Measurements from ENCODE around the gene SHISAL2A. TPM values are rescaled to one million over a fixed set of nuclear protein-coding genes. Genes with fewer than 3 reads are reported as not detected.

SHISAL2A gene
- total RNA-seq, 1 experiment from 2014 or later, result 0.26 TPM

DNA sequence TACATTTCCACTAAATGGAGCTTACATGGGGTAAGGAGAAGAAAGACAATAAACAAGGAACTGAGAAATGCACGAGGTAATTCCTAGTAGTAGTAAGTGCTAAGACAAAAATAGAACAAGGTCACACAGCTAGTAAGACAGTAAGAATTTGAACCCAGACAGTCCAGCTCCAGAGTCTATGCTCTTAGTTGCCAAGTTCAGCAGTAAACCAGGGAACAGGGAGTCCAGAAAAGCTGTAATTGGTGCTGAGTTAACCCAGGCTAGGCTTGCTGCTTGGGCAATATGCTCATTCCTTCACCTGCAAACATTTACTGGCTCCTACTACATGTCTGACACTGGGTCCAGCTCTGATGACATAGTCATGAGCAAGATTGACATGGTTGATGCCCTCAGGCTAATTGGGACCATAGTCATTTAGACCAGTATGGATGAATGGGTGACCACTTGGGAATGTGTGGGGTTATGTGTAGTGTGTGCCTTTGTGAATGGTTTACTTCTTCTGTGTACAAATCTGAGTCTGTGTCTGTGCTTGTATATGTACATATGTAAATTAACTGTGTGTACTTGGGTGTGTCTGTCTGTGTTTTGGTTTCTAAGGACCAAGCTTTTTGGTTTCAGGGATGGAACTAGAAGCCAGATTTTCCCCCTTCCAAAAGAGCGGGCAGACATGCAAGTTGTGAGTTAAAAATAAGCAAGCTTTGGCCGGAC is 28.8 kb upstream of the SHISAL2A start:
- intact Hi-C loops (cut with micrococcal nuclease), result no loop called here
- Mint-ChIP-seq H3K36me3 (ENCODE audit: insufficient read depth, unreplicated experiment) (no peaks in the 10 kb centered on the region), H3K27ac (ENCODE audit: low read depth, unreplicated experiment) (peak overlapping the region; percentile 25), H3K27me3 (ENCODE audit: insufficient read depth, unreplicated experiment) (no peaks in the 10 kb centered on the region), H3K4me1 (ENCODE audit: insufficient read depth, unreplicated experiment) (peaks cover 10% of the 10 kb centered on the region), H3K9me3 (ENCODE audit: unreplicated experiment) (no peaks in the 10 kb centered on the region), H3K4me3 (ENCODE audit: unreplicated experiment) (no peak overlapping the region)
- CTCF ChIA-PET, result interaction anchor here (0.7 to 1.1 kb wide), 2 partner anchors 21 to 30 kb away, joined by 3 read pairs; no protein-coding TSS in a partner anchor
- no TSS peak for BruUV-seq (replicated peaks)
- POLR2A ChIA-PET, result interaction anchor here (0.8 to 1.9 kb wide), 6 partner anchors 11 to 62 kb away, joined by 4 to 10 read pairs (median 6); no protein-coding TSS in a partner anchor
- TF ChIP-seq, protein P1, sequence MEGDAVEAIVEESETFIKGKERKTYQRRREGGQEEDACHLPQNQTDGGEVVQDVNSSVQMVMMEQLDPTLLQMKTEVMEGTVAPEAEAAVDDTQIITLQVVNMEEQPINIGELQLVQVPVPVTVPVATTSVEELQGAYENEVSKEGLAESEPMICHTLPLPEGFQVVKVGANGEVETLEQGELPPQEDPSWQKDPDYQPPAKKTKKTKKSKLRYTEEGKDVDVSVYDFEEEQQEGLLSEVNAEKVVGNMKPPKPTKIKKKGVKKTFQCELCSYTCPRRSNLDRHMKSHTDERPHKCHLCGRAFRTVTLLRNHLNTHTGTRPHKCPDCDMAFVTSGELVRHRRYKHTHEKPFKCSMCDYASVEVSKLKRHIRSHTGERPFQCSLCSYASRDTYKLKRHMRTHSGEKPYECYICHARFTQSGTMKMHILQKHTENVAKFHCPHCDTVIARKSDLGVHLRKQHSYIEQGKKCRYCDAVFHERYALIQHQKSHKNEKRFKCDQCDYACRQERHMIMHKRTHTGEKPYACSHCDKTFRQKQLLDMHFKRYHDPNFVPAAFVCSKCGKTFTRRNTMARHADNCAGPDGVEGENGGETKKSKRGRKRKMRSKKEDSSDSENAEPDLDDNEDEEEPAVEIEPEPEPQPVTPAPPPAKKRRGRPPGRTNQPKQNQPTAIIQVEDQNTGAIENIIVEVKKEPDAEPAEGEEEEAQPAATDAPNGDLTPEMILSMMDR (IDR thresholded peaks at IDR 0.05; ENCODE audit: unreplicated experiment), result no peak
- DNase-seq (ENCODE audit: unreplicated experiment), result peak; percentile 28

DNA sequence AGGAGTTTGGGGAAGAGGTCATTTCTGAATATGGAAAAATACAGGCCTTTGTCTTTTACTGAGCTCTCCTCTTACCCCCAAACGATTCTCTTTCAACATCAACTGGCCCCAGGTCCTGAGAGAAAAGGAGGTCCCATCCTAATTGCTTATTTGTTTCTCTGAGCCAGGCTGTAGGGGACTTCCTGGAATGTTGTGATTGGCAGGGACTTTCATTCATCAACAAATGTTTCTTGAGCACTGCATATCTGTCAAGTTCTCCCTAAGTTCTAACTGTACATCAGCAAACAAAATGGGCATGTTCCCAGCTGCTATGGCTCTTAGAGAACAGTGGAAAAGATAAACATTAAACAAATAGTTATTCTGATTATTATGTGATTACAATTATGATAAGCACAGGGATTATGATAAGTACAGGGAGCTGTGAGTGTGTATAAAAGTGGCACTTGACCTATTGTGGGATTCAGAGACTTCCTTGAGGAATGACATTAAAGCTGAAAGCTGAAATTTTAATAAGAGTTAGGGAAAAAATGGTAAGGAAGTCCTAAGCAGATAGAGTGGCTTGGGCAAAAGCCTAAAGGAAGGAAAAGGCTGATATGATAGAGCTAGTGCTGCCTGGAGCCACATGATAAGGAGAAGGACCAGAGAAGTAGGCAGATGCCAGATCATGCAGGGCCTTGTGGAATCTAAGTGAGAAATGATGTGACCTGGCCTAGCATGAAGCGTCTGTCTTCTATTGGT is 19.2 kb upstream of the SHISAL2A start:
- H3K36me3 Mint-ChIP-seq (ENCODE audit: insufficient read depth, unreplicated experiment), result no peaks in the 10 kb centered on the region
- H3K27ac Mint-ChIP-seq (ENCODE audit: low read depth, unreplicated experiment), result no peak overlapping the region
- intact Hi-C loops (cut with micrococcal nuclease), result no loop called here
- CTCF ChIA-PET, result interaction anchor here (0.7 to 1.2 kb wide), 2 partner anchors 8 to 234 kb away, joined by 3 to 4 read pairs; no protein-coding TSS in a partner anchor
- peaks cover 6% of the 10 kb centered on the region for H3K27me3 Mint-ChIP-seq (ENCODE audit: insufficient read depth, unreplicated experiment)
- no peak for DNase-seq (ENCODE audit: unreplicated experiment)
- no peaks in the 10 kb centered on the region for H3K9me3 Mint-ChIP-seq (ENCODE audit: unreplicated experiment)
- no TSS peak for BruUV-seq (replicated peaks)
- no peak overlapping the region for H3K4me3 Mint-ChIP-seq (ENCODE audit: unreplicated experiment)
- POLR2A ChIA-PET, result interaction anchor here (0.8 to 1.2 kb wide), 2 partner anchors 13 to 71 kb away, joined by 3 to 4 read pairs; no protein-coding TSS in a partner anchor
- TF ChIP-seq, protein P1 (IDR thresholded peaks at IDR 0.05; ENCODE audit: unreplicated experiment), result no peak
- H3K4me1 Mint-ChIP-seq (ENCODE audit: insufficient read depth, unreplicated experiment), result no peaks in the 10 kb centered on the region

DNA sequence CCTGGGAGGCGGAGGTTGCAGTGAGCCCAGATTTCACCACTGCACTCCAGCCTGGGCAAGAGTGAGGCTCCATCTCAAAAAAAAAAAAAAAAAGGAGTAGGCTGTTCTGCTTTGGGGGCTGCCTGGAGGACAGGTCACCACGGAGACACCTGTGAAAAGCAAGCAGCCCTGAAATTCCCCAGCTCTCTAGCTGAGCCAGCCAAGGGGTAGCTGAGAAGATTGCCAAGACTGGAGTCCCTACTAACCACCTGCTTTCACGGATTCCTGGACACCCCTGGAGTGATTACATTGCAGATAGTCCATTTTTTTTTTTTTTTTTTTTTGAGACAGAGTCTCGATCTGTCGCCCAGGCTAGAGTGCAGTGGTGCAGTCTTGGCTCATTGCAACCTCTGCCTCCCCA is 18.3 kb upstream of the SHISAL2A start:
- intact Hi-C loops (cut with micrococcal nuclease), result no loop called here
- H3K4me1 Mint-ChIP-seq (ENCODE audit: insufficient read depth, unreplicated experiment), result no peaks in the 10 kb centered on the region
- POLR2A ChIA-PET, result interaction anchor here (1.2 kb wide), 1 partner anchor 13 kb away, joined by 4 read pairs; no protein-coding TSS in a partner anchor
- no peak overlapping the region for H3K4me3 Mint-ChIP-seq (ENCODE audit: unreplicated experiment)
- no peaks in the 10 kb centered on the region for H3K9me3 Mint-ChIP-seq (ENCODE audit: unreplicated experiment)
- TF ChIP-seq, protein P1 (IDR thresholded peaks at IDR 0.05; ENCODE audit: unreplicated experiment), result no peak
- no TSS peak for BruUV-seq (replicated peaks)
- H3K36me3 Mint-ChIP-seq (ENCODE audit: insufficient read depth, unreplicated experiment), result no peaks in the 10 kb centered on the region
- no peak for DNase-seq (ENCODE audit: unreplicated experiment)
- H3K27me3 Mint-ChIP-seq (ENCODE audit: insufficient read depth, unreplicated experiment), result peaks cover 6% of the 10 kb centered on the region
- CTCF ChIA-PET, result no interaction called here
- no peak overlapping the region for H3K27ac Mint-ChIP-seq (ENCODE audit: low read depth, unreplicated experiment)

DNA sequence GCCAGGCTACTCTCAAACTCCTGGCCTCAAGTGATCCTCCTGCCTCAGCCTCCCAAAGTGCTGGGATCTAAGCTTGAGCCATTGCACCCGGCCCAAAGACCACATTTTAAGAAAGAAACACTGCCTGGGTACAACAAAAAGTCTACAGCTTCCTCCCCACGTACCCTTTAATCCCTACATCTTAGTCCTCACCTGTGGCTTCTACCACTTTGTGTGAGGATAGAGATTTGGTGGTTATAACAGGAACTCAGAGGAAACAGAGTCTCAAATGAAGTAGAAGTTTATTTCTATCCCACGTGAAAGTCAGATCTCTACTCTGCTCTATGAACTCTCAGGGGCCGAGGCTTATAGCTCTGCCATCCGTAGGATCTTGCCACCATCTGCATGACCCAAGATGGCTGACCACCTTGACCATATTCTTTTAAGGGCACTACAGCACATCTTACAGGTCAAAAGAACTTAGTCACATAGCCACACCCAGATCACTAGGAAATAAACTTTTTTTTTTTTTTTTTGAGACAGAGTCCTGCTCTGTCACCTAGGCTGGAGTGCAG is 17.4 kb upstream of the SHISAL2A start:
- H3K27me3 Mint-ChIP-seq (ENCODE audit: insufficient read depth, unreplicated experiment), result peaks cover 6% of the 10 kb centered on the region
- DNase-seq (ENCODE audit: unreplicated experiment), result no peak
- no peaks in the 10 kb centered on the region for H3K4me1 Mint-ChIP-seq (ENCODE audit: insufficient read depth, unreplicated experiment)
- no peak overlapping the region for H3K4me3 Mint-ChIP-seq (ENCODE audit: unreplicated experiment)
- H3K36me3 Mint-ChIP-seq (ENCODE audit: insufficient read depth, unreplicated experiment), result no peaks in the 10 kb centered on the region
- CTCF ChIA-PET, result no interaction called here
- POLR2A ChIA-PET, result no interaction called here
- H3K9me3 Mint-ChIP-seq (ENCODE audit: unreplicated experiment), result no peaks in the 10 kb centered on the region
- TF ChIP-seq, protein P1 (IDR thresholded peaks at IDR 0.05; ENCODE audit: unreplicated experiment), result no peak
- intact Hi-C loops (cut with micrococcal nuclease), result no loop called here
- BruUV-seq (replicated peaks), result no TSS peak
- no peak overlapping the region for H3K27ac Mint-ChIP-seq (ENCODE audit: low read depth, unreplicated experiment)
